T-cell (primary cell): ENCODE measurements around the gene MRPL9. TPM values are rescaled to one million over a fixed set of nuclear protein-coding genes. Genes with fewer than 3 reads are reported as not detected.

Experiments
- ATAC-seq, 4 experiments: fragments of 200-7000 bp in 3 of 4; fragments of 150-1000 bp in 1 of 4; cut with Tn5 transposase; replicated peaks in 1 of 4; 1 replicate in 3 of 4; 2 replicates in 1 of 4; pipeline ENCODE4 v1.10.0; 2021; ENCODE audit warnings: moderate library complexity in 3 of 4, mild to moderate bottlenecking in 2 of 4, moderate number of reproducible peaks in 1 of 4
- CTCF ChIA-PET, 2 donors: fragments of 300-600 bp; sonication (Branson Sonifier 250); formaldehyde crosslinking; loops; one replicate each; lab custom pipeline; 2022; ENCODE audit warnings: antibody characterized with exemption in 2 of 2; lab: Charles Lee
- POLR2A ChIA-PET, 2 donors: fragments of 300-600 bp; sonication (Branson Sonifier 250); formaldehyde crosslinking; loops; one replicate each; lab custom pipeline; 2022; ENCODE audit warnings: antibody characterized with exemption in 2 of 2; lab: Charles Lee
- DNase-seq, 35 experiments: peaks; one replicate each; pipeline versions ENCODE4 v3.0.0 to v3.0.0-alpha.2; 2013 to 2023
- H3K27ac ChIP-seq: one replicate; pipeline ENCODE4 v1.5.1; 2013; ENCODE audit warnings: low read length
- H3K27me3 ChIP-seq, 2 experiments: replicated peaks in 1 of 2; 1 replicate in 1 of 2; 2 replicates in 1 of 2; pipeline versions ENCODE4 v1.6.1 to v1.7.0; 2013; ENCODE audit warnings: low read length in 1 of 2, mixed read lengths in 1 of 2; ENCODE audit not compliant: control insufficient read depth in 2 of 2, insufficient read depth in 2 of 2; ENCODE audit errors: extremely low read depth in 1 of 2
- H3K36me3 ChIP-seq, 2 donors: 1 replicate in 1 of 2; 2 replicates in 1 of 2; pipeline versions ENCODE4 v1.6.1 to v1.7.0; 2013; ENCODE audit warnings: low read length in 1 of 2; ENCODE audit not compliant: control insufficient read depth in 2 of 2, insufficient read depth in 1 of 2; ENCODE audit errors: extremely low read depth in 1 of 2
- H3K4me1 ChIP-seq, 2 experiments: 1 replicate in 1 of 2; 2 replicates in 1 of 2; pipeline versions ENCODE4 v1.6.1 to v1.7.0; 2013; ENCODE audit warnings: low read length in 2 of 2, mixed read lengths in 1 of 2; ENCODE audit not compliant: insufficient read depth in 2 of 2, control insufficient read depth in 1 of 2; ENCODE audit errors: extremely low read depth in 1 of 2
- H3K4me3 ChIP-seq, 2 donors: 1 replicate in 1 of 2; 2 replicates in 1 of 2; pipeline versions ENCODE4 v1.5.1 to v1.7.0; 2013; ENCODE audit warnings: mild to moderate bottlenecking in 2 of 2, low read length in 1 of 2, moderate library complexity in 1 of 2; ENCODE audit not compliant: control insufficient read depth in 1 of 2; ENCODE audit errors: extremely low read depth in 1 of 2
- H3K9me3 ChIP-seq: 2 replicates; pipeline ENCODE4 v1.7.0; 2013
- H3K27ac Mint-ChIP-seq, 2 donors: one replicate each; pipeline ENCODE4 v1.8.0; 2020 to 2021; ENCODE audit warnings: mild to moderate bottlenecking in 2 of 2, mixed read lengths in 2 of 2
- H3K27me3 Mint-ChIP-seq, 2 donors: one replicate each; pipeline ENCODE4 v1.8.0; 2021 to 2022; ENCODE audit warnings: mixed read lengths in 2 of 2
- H3K36me3 Mint-ChIP-seq: one replicate; pipeline ENCODE4 v1.8.0; 2021; ENCODE audit warnings: mixed read lengths
- H3K4me1 Mint-ChIP-seq, 3 donors: one replicate each; pipeline ENCODE4 v1.8.0; 2020 to 2022; ENCODE audit warnings: mixed read lengths in 3 of 3, mild to moderate bottlenecking in 1 of 3
- H3K4me3 Mint-ChIP-seq, 3 donors: one replicate each; pipeline ENCODE4 v1.8.0; 2020 to 2022; ENCODE audit warnings: mild to moderate bottlenecking in 3 of 3, mixed read lengths in 3 of 3, moderate library complexity in 3 of 3
- H3K9me3 Mint-ChIP-seq, 3 donors: one replicate each; pipeline ENCODE4 v1.8.0; 2020 to 2022; ENCODE audit warnings: mixed read lengths in 3 of 3
- WGBS: methylation state at CpG from one replicate; pipeline ENCODE4 v1.1.5; 2013; ENCODE audit warnings: missing lambda C conversion rate; ENCODE audit not compliant: insufficient coverage; 5-methylcytosine and 5-hydroxymethylcytosine counted together
- total RNA-seq, 35 experiments: library from RNA in 6 of 35; stranded (reverse) in 6 of 35; fragments of 120-200 nt in 1 of 35; gene quantifications; one replicate each; pipeline versions ENCODE4 v1.2.1 to v1.2.4 and lab custom pipeline; 2013 to 2026

MRPL9 gene
- total RNA-seq, 5 donors from 2014 or later (not counting 1 experiment from before 2014, with no cell fraction given), result 72.0 to 131 (median 88.7) TPM

- ATAC-seq (no peak), DNase-seq (no peak)
- Mint-ChIP-seq H3K4me1 (peaks cover 31 to 42% (median 34%) of the 10 kb centered on the region in 3 donors), H3K9me3 (no peaks in the 10 kb centered on the region), H3K36me3 (no peaks in the 10 kb centered on the region), H3K27me3 (peaks cover 52 to 70% of the 10 kb centered on the region in 2 donors), H3K27ac (no peak overlapping the region), H3K4me3 (peak overlapping the region in 1 of 3 donors; percentile 31)
- CTCF ChIA-PET, result interaction anchor here in 1 of 2 donors (0.5 kb wide), 1 partner anchor 116 kb away, joined by 4 read pairs; no protein-coding TSS in a partner anchor
- no CpG with 5 or more reads among the region's 4 CpGs for WGBS
- POLR2A ChIA-PET, result interaction anchor here in 1 of 2 donors (0.5 to 0.6 kb wide), 2 partner anchors 44 to 77 kb away, joined by 3 to 4 read pairs; no protein-coding TSS in a partner anchor
- Histone ChIP-seq H3K36me3 (no peaks in the 10 kb centered on the region), H3K27ac (no peak overlapping the region), H3K4me1 (peaks cover 0 to 29% of the 10 kb centered on the region in 2 experiments), H3K9me3 (no peaks in the 10 kb centered on the region), H3K4me3 (no peak overlapping the region), H3K27me3 (peaks cover 8 to 62% of the 10 kb centered on the region in 2 experiments)
Measured at GRCh38 chr1:151718011-151718431, 45.3 kb downstream of the MRPL9 start.

GRCh38 chr1:151716771-151717631, 46.3 kb downstream of the MRPL9 start, which contains the start of gene CELF3:
Gene CELF3, minus strand, starts transcription at chr1:151716803. Its CDS starts 783 bp downstream, at chr1:151716020.
- peaks cover 56 to 72% of the 10 kb centered on the region in 2 donors for H3K27me3 Mint-ChIP-seq
- ChIA-PET POLR2A (interaction anchor here in 1 of 2 donors (0.5 to 0.6 kb wide), 2 partner anchors 75 to 463 kb away, joined by 4 to 7 read pairs; partner anchors contain the start of gene PSMD4), CTCF (interaction anchor here in 1 of 2 donors (0.5 kb wide), 1 partner anchor 115 kb away, joined by 4 read pairs; no protein-coding TSS in a partner anchor)
- Histone ChIP-seq H3K27me3 (peaks cover 8 to 63% of the 10 kb centered on the region in 2 experiments), H3K9me3 (no peaks in the 10 kb centered on the region), H3K4me3 (no peak within 1 kb of the TSS), H3K4me1 (peaks cover 0 to 27% of the 10 kb centered on the region in 2 experiments), H3K36me3 (no peaks in the 10 kb centered on the region), H3K27ac (no peak within 1 kb of the TSS)
- H3K4me3 Mint-ChIP-seq, result peak within 1 kb of the TSS in 2 of 3 donors; percentile 14 to 31
- peaks cover 30 to 40% (median 32%) of the 10 kb centered on the region in 3 donors for H3K4me1 Mint-ChIP-seq
- H3K27ac Mint-ChIP-seq, result peak within 1 kb of the TSS in 1 of 2 donors; percentile 40
- DNase-seq (peak in 21 of 35 experiments; percentile 10 to 45 (median 33)), ATAC-seq (no peak)
- 11% methylated on average over 18 of the region's 27 CpGs for WGBS
- no peaks in the 10 kb centered on the region for H3K9me3 Mint-ChIP-seq
- no peaks in the 10 kb centered on the region for H3K36me3 Mint-ChIP-seq

GRCh38 chr1:151716405-151716762, 46.9 kb downstream of the MRPL9 start:
- Mint-ChIP-seq H3K4me3 (no peak overlapping the region), H3K4me1 (peaks cover 23 to 34% (median 26%) of the 10 kb centered on the region in 3 donors)

GRCh38 chr1:151715726-151716404, 47.4 kb downstream of the MRPL9 start:
- DNase-seq (no peak), ATAC-seq (no peak)
- ChIA-PET POLR2A (interaction anchor here in 1 of 2 donors (0.5 kb wide), 1 partner anchor 461 kb away, joined by 7 read pairs; the partner anchor contains the start of gene PSMD4), CTCF (no interaction called here)
- Mint-ChIP-seq H3K27ac (no peak overlapping the region), H3K4me3 (no peak overlapping the region), H3K27me3 (peaks cover 56 to 77% of the 10 kb centered on the region in 2 donors), H3K36me3 (no peaks in the 10 kb centered on the region), H3K9me3 (no peaks in the 10 kb centered on the region), H3K4me1 (peaks cover 20 to 29% (median 22%) of the 10 kb centered on the region in 3 donors)
- 68% methylated on average over 11 of the region's 17 CpGs for WGBS
- peaks cover 0 to 18% of the 10 kb centered on the region in 2 experiments for H3K4me1 ChIP-seq
- H3K27me3 ChIP-seq, result peaks cover 8 to 68% of the 10 kb centered on the region in 2 experiments
- no peak overlapping the region for H3K4me3 ChIP-seq
- no peaks in the 10 kb centered on the region for H3K36me3 ChIP-seq
- no peak overlapping the region for H3K27ac ChIP-seq
- H3K9me3 ChIP-seq, result no peaks in the 10 kb centered on the region

More at GRCh38 chr1:151716405-151716762, 46.9 kb downstream of the MRPL9 start:
- Mint-ChIP-seq H3K27me3 (peaks cover 56 to 77% of the 10 kb centered on the region in 2 donors), H3K9me3 (no peaks in the 10 kb centered on the region), H3K27ac (no peak overlapping the region), H3K36me3 (no peaks in the 10 kb centered on the region)
- Histone ChIP-seq H3K27ac (no peak overlapping the region), H3K9me3 (no peaks in the 10 kb centered on the region), H3K27me3 (peaks cover 8 to 63% of the 10 kb centered on the region in 2 experiments), H3K4me1 (peaks cover 0 to 21% of the 10 kb centered on the region in 2 experiments), H3K4me3 (no peak overlapping the region), H3K36me3 (no peaks in the 10 kb centered on the region)
- CTCF ChIA-PET, result no interaction called here
- ATAC-seq (no peak), DNase-seq (no peak)
- 10% methylated on average over 3 of the region's 11 CpGs for WGBS
- POLR2A ChIA-PET, result interaction anchor here in 1 of 2 donors (0.5 kb wide), 1 partner anchor 462 kb away, joined by 7 read pairs; the partner anchor contains the start of gene PSMD4

- ATAC-seq, result no peak
- ChIA-PET CTCF (no interaction called here), POLR2A (no interaction called here)
- H3K27me3 ChIP-seq, result peaks cover 8 to 68% of the 10 kb centered on the region in 2 experiments
- no peak overlapping the region for H3K27ac ChIP-seq
- Mint-ChIP-seq H3K36me3 (no peaks in the 10 kb centered on the region), H3K27me3 (peaks cover 56 to 72% of the 10 kb centered on the region in 2 donors), H3K4me1 (peaks cover 13 to 21% (median 14%) of the 10 kb centered on the region in 3 donors), H3K9me3 (no peaks in the 10 kb centered on the region), H3K4me3 (no peak overlapping the region), H3K27ac (no peak overlapping the region)
- 79% methylated on average over 4 of the region's 10 CpGs for WGBS
- no peak for DNase-seq
- no peaks in the 10 kb centered on the region for H3K9me3 ChIP-seq
- H3K4me1 ChIP-seq, result peaks cover 0 to 13% of the 10 kb centered on the region in 2 experiments
- no peak overlapping the region for H3K4me3 ChIP-seq
- H3K36me3 ChIP-seq, result no peaks in the 10 kb centered on the region
Measured at GRCh38 chr1:151714820-151715725, 48.2 kb downstream of the MRPL9 start.
